ENCODE measurements around the gene TDRD12.

DNA sequence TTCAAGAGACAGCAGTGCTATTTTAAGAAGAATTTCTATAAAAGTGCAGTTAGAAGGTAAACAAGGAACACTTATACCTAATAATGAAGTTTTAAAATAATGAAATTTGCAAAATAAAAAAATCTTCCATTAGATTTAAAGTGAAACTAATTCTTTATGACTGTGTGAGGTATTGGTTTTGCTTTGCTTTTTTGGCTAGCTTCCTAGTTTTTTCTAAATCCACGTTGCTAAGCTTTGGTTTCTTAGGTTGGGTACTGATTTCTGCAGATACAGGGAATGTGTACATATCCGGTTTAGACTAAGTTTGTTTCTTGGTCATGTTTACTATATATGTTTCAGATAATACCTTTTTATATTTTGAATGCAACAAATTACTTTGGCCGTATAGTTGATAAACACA is 90.2 kb downstream of the TDRD12 start:
- TF ChIP-seq POLR2A (IDR thresholded peaks at IDR 0.05) = no peak
- TF ChIP-seq, protein P1, sequence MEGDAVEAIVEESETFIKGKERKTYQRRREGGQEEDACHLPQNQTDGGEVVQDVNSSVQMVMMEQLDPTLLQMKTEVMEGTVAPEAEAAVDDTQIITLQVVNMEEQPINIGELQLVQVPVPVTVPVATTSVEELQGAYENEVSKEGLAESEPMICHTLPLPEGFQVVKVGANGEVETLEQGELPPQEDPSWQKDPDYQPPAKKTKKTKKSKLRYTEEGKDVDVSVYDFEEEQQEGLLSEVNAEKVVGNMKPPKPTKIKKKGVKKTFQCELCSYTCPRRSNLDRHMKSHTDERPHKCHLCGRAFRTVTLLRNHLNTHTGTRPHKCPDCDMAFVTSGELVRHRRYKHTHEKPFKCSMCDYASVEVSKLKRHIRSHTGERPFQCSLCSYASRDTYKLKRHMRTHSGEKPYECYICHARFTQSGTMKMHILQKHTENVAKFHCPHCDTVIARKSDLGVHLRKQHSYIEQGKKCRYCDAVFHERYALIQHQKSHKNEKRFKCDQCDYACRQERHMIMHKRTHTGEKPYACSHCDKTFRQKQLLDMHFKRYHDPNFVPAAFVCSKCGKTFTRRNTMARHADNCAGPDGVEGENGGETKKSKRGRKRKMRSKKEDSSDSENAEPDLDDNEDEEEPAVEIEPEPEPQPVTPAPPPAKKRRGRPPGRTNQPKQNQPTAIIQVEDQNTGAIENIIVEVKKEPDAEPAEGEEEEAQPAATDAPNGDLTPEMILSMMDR (IDR thresholded peaks at IDR 0.05) = no peak

Measured in thyroid gland (tissue), 4 donors.